SK-N-SH treated with all-trans-retinoic acid at 6 μM for 48 hours (cell line): ENCODE measurements around the gene OR4D2.

Experiments used
- ATAC-seq: fragments of 200-7000 bp; cut with Tn5 transposase; 3 replicates; pipeline ENCODE4 v1.9.1; 2020; ENCODE audit warnings: mild to moderate bottlenecking, moderate library complexity
- ARNTL ChIP-seq: fragments of 450-650 bp; formaldehyde crosslinking; IDR thresholded peaks from 2 replicates; pipeline ENCODE4 v1.5.0; 2020; ENCODE audit warnings: low read depth, mild to moderate bottlenecking, moderate library complexity, borderline replicate concordance
- BACH2 ChIP-seq: fragments of 250-450 bp; sonication (Bioruptor Pico); IDR thresholded peaks from 2 replicates; pipeline ENCODE4 v1.9.0; 2021; ENCODE audit warnings: mild to moderate bottlenecking, borderline replicate concordance
- CSDC2 ChIP-seq: fragments of 250-450 bp; sonication (Bioruptor Pico); IDR thresholded peaks from 2 replicates; pipeline ENCODE4 v1.5.0; 2020; ENCODE audit warnings: mild to moderate bottlenecking, moderate library complexity
- GLIS3 ChIP-seq: fragments of 250-450 bp; sonication (Bioruptor Pico); IDR thresholded peaks from 2 replicates; pipeline ENCODE4 v1.5.0; 2020; ENCODE audit warnings: mild to moderate bottlenecking, moderate library complexity
- ISL1 ChIP-seq: fragments of 250-450 bp; sonication (Bioruptor Pico); IDR thresholded peaks from 2 replicates; pipeline ENCODE4 v2.1.2; 2022; ENCODE audit warnings: mild to moderate bottlenecking, moderate library complexity
- OSR1 ChIP-seq: fragments of 250-450 bp; sonication (Bioruptor Pico); IDR thresholded peaks from 2 replicates; pipeline ENCODE4 v1.8.0; 2022; ENCODE audit warnings: moderate library complexity, mild to moderate bottlenecking, inconsistent platforms
- PATZ1 ChIP-seq: fragments of 250-450 bp; sonication (Bioruptor Pico); IDR thresholded peaks from 2 replicates; pipeline ENCODE4 v1.8.0; 2020; ENCODE audit warnings: mild to moderate bottlenecking, moderate library complexity, borderline replicate concordance
- PPARA ChIP-seq: fragments of 250-450 bp; sonication (Bioruptor Pico); IDR thresholded peaks from 2 replicates; pipeline ENCODE4 v1.5.0; 2020; ENCODE audit warnings: mild to moderate bottlenecking, borderline replicate concordance
- RARB ChIP-seq: fragments of 250-450 bp; sonication (Bioruptor Pico); IDR thresholded peaks from 2 replicates; pipeline ENCODE4 v1.8.0; 2021; ENCODE audit warnings: mild to moderate bottlenecking, moderate library complexity
- SNAI2 ChIP-seq: fragments of 250-450 bp; sonication (Bioruptor Pico); IDR thresholded peaks from 2 replicates; pipeline ENCODE4 v1.5.0; 2020; ENCODE audit warnings: mild to moderate bottlenecking, moderate library complexity
- TCF4 ChIP-seq: fragments of 250-450 bp; sonication (Bioruptor Pico); IDR thresholded peaks from 2 replicates; pipeline ENCODE4 v1.8.0; 2021; ENCODE audit warnings: mild to moderate bottlenecking, moderate library complexity, borderline replicate concordance
- TOX ChIP-seq: fragments of 250-450 bp; sonication (Bioruptor Pico); IDR thresholded peaks from 2 replicates; pipeline ENCODE4 v1.8.0; 2021; ENCODE audit warnings: mild to moderate bottlenecking, moderate library complexity, borderline replicate concordance
- TSHZ2 ChIP-seq: fragments of 250-450 bp; sonication (Bioruptor Pico); IDR thresholded peaks from 2 replicates; pipeline ENCODE4 v1.5.0; 2020; ENCODE audit warnings: mild to moderate bottlenecking, moderate library complexity
- ZFP3 ChIP-seq: fragments of 250-450 bp; sonication (Bioruptor Pico); IDR thresholded peaks from 2 replicates; pipeline ENCODE4 v1.5.0; 2020; ENCODE audit warnings: mild to moderate bottlenecking, moderate library complexity
- ZFP30 ChIP-seq: fragments of 450-650 bp; formaldehyde crosslinking; IDR thresholded peaks from 2 replicates; pipeline ENCODE4 v1.5.0; 2022; ENCODE audit warnings: mild to moderate bottlenecking, moderate library complexity
- ZNF565 ChIP-seq: fragments of 450-650 bp; formaldehyde crosslinking; conservative IDR thresholded peaks from 2 replicates; pipeline ENCODE4 v1.5.0; 2020; ENCODE audit warnings: low read depth, mild to moderate bottlenecking, moderate library complexity
- ZNF70 ChIP-seq: fragments of 450-650 bp; formaldehyde crosslinking; IDR thresholded peaks from 2 replicates; pipeline ENCODE4 v1.5.0; 2020; ENCODE audit warnings: mild to moderate bottlenecking, moderate library complexity
- ZNF8 ChIP-seq: fragments of 450-650 bp; formaldehyde crosslinking; IDR thresholded peaks from 2 replicates; pipeline ENCODE4 v1.5.0; 2020; ENCODE audit warnings: mild to moderate bottlenecking, moderate library complexity
- TF ChIP-seq, protein P1 (sequence below): fragments of 250-450 bp; sonication (Bioruptor Pico); IDR thresholded peaks from 2 replicates; pipeline ENCODE4 v1.5.1; 2021; ENCODE audit warnings: mild to moderate bottlenecking, moderate library complexity
- TF ChIP-seq, protein P2 (sequence below): fragments of 250-450 bp; sonication (Bioruptor Pico); IDR thresholded peaks from 2 replicates; pipeline ENCODE4 v1.8.0; 2021; ENCODE audit warnings: low read depth, mild to moderate bottlenecking, moderate library complexity, borderline replicate concordance

OR4D2 gene

GRCh38 chr17:58208344-58208743 is 41.6 kb downstream of the OR4D2 start (continued):
- no peak for TF ChIP-seq ZNF565 (CRISPR knock-in tag)
- TF ChIP-seq ZFP30 (CRISPR knock-in tag), result no peak
- TF ChIP-seq ISL1 (CRISPR knock-in tag), result no peak
- no peak for TF ChIP-seq ZFP3 (CRISPR knock-in tag)
- TF ChIP-seq, protein P1, sequence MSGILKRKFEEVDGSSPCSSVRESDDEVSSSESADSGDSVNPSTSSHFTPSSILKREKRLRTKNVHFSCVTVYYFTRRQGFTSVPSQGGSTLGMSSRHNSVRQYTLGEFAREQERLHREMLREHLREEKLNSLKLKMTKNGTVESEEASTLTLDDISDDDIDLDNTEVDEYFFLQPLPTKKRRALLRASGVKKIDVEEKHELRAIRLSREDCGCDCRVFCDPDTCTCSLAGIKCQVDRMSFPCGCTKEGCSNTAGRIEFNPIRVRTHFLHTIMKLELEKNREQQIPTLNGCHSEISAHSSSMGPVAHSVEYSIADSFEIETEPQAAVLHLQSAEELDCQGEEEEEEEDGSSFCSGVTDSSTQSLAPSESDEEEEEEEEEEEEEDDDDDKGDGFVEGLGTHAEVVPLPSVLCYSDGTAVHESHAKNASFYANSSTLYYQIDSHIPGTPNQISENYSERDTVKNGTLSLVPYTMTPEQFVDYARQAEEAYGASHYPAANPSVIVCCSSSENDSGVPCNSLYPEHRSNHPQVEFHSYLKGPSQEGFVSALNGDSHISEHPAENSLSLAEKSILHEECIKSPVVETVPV (CRISPR knock-in tag), result no peak
- TF ChIP-seq, protein P2, sequence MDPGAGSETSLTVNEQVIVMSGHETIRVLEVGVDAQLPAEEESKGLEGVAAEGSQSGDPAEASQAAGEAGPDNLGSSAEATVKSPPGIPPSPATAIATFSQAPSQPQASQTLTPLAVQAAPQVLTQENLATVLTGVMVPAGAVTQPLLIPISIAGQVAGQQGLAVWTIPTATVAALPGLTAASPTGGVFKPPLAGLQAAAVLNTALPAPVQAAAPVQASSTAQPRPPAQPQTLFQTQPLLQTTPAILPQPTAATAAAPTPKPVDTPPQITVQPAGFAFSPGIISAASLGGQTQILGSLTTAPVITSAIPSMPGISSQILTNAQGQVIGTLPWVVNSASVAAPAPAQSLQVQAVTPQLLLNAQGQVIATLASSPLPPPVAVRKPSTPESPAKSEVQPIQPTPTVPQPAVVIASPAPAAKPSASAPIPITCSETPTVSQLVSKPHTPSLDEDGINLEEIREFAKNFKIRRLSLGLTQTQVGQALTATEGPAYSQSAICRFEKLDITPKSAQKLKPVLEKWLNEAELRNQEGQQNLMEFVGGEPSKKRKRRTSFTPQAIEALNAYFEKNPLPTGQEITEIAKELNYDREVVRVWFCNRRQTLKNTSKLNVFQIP (CRISPR knock-in tag), result no peak

GRCh38 chr17:58210922-58211321 is 44.1 kb downstream of the OR4D2 start:
- TF ChIP-seq TSHZ2, result no peak
- TF ChIP-seq ZFP3 (CRISPR knock-in tag), result no peak
- ATAC-seq, result no peak

DNA sequence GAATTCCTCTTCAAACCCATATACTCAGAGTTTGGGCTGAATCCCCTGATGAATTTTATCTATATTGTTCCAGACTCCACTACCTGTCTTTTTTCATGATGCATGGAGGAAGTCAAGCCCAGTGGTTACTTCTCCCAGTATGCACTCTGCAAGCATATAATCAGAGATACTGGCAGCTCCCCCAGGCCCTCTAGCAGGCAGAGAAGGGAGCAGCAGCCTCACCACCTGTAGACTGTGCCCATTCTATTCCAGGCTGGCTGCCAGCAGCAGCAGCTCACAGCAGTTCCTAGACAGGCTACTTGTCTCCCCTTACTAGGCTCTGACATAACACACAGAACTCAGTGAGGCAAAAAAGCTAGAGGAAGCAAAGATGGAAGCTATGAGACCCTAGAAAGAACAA is 48.9 kb downstream of the OR4D2 start:
- TF ChIP-seq ARNTL (CRISPR knock-in tag) (no peak), TCF4 (CRISPR knock-in tag) (no peak), GLIS3 (CRISPR knock-in tag) (no peak), SNAI2 (CRISPR knock-in tag) (no peak), RARB (CRISPR knock-in tag) (no peak), PPARA (CRISPR knock-in tag) (no peak), OSR1 (no peak), BACH2 (CRISPR knock-in tag) (no peak), CSDC2 (CRISPR knock-in tag) (no peak), ZFP3 (CRISPR knock-in tag) (no peak), ZNF70 (CRISPR knock-in tag) (no peak), ZFP30 (CRISPR knock-in tag) (no peak), PATZ1 (CRISPR knock-in tag) (no peak), TOX (CRISPR knock-in tag) (no peak), ZNF565 (CRISPR knock-in tag) (no peak), ZNF8 (no peak), TSHZ2 (no peak)
- TF ChIP-seq, protein P2 (CRISPR knock-in tag), result no peak
- TF ChIP-seq, protein P1 (CRISPR knock-in tag), result no peak
- no peak for ATAC-seq
